Osteoblast (primary cell): ENCODE measurements around the gene LCN10. TPM values are rescaled to one million over a fixed set of nuclear protein-coding genes. Genes with fewer than 3 reads are reported as not detected.
"Not testable (repeated sequence)": the region's sequence is repeated elsewhere in the genome, so short reads cannot be mapped to it uniquely, and the experiment has no call there.

Source experiments
- DNase-seq: peaks from one replicate; pipeline ENCODE4 v3.0.0; 2011; ENCODE audit warnings: low spot score, mixed read lengths; ENCODE audit not compliant: insufficient read length; ENCODE audit errors: missing footprints
- H2AFZ ChIP-seq: 2 replicates; pipeline ENCODE4 v1.6.0; 2011; ENCODE audit warnings: mild to moderate bottlenecking, low read length
- H3K27ac ChIP-seq: 2 replicates; pipeline ENCODE4 v1.5.1; 2011; ENCODE audit warnings: mild to moderate bottlenecking, low read depth, low read length, moderate library complexity
- H3K27me3 ChIP-seq: 2 replicates; pipeline ENCODE4 v1.6.0; 2012; ENCODE audit warnings: mild to moderate bottlenecking, control low read depth, inconsistent platforms, low read length, moderate library complexity; ENCODE audit not compliant: insufficient read depth
- H3K36me3 ChIP-seq: 2 replicates; pipeline ENCODE4 v1.5.1; 2011; ENCODE audit warnings: mild to moderate bottlenecking, low read length, control low read depth, moderate library complexity; ENCODE audit not compliant: insufficient read depth
- H3K4me1 ChIP-seq: 2 replicates; pipeline ENCODE4 v1.5.1; 2011; ENCODE audit warnings: mild to moderate bottlenecking, low read length, control low read depth, moderate library complexity; ENCODE audit not compliant: insufficient read depth
- H3K4me2 ChIP-seq: 2 replicates; pipeline ENCODE4 v1.6.0; 2011; ENCODE audit warnings: mild to moderate bottlenecking, low read length; ENCODE audit not compliant: insufficient read depth
- H3K4me3 ChIP-seq: fragments of 200-600 bp; sonication (generic); 3 replicates; pipeline ENCODE4 v1.5.1; 2012; ENCODE audit warnings: mild to moderate bottlenecking, low read length, inconsistent platforms; ENCODE audit not compliant: insufficient read depth
- H3K79me2 ChIP-seq: 2 replicates; pipeline ENCODE4 v1.6.0; 2012; ENCODE audit warnings: mild to moderate bottlenecking, low read length, control low read depth, inconsistent platforms; ENCODE audit not compliant: insufficient read depth
- H3K9me3 ChIP-seq: 2 replicates; pipeline ENCODE4 v1.5.1; 2011; ENCODE audit warnings: low read depth, low read length, control low read depth
- H4K20me1 ChIP-seq: 2 replicates; pipeline ENCODE4 v1.6.0; 2012; ENCODE audit warnings: mild to moderate bottlenecking, low read length, control low read depth; ENCODE audit not compliant: insufficient read depth
- total RNA-seq: library from RNA; depleted of rRNA; stranded (reverse); fragments of >200 nt; gene quantifications from 2 replicates; pipeline ENCODE4 v1.2.3, GENCODE V29; 2012
- TF ChIP-seq, protein P1 (sequence below): IDR thresholded peaks from 2 replicates; pipeline ENCODE4 v1.5.1; 2011; ENCODE audit warnings: mild to moderate bottlenecking, low read depth, low read length, moderate library complexity; ENCODE audit errors: extremely low read depth

Gene LCN10
- total RNA-seq, 1 donor = not detected

DNA sequence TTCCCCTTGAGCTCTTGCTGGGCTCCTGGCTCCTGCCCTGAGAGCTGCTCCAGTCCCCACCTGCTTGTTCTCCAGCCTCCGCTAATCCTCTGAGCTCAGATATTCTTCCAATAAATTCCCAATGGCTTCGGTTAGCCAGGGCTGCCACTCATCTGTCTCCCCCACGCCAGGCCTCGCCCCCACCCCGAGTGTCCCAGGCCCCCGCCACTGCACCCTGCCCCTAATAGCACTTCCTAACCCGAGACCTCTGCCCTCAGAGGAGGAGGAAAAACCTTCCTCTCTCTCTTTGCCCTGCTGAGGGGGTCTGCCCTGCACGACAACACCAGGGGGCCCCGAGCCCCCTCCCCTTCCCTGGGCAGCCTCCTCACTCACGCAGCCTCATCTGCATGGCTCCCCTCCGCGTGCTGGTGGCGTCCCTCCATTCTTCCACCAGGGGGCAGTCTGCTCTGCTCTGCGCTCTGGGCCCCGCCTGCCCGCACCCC, 27.0 kb upstream of the LCN10 start:
- no peak overlapping the region for H3K4me2 ChIP-seq
- H3K27ac ChIP-seq = no peak overlapping the region
- H3K79me2 ChIP-seq = no peaks in the 10 kb centered on the region
- TF ChIP-seq, protein P1, sequence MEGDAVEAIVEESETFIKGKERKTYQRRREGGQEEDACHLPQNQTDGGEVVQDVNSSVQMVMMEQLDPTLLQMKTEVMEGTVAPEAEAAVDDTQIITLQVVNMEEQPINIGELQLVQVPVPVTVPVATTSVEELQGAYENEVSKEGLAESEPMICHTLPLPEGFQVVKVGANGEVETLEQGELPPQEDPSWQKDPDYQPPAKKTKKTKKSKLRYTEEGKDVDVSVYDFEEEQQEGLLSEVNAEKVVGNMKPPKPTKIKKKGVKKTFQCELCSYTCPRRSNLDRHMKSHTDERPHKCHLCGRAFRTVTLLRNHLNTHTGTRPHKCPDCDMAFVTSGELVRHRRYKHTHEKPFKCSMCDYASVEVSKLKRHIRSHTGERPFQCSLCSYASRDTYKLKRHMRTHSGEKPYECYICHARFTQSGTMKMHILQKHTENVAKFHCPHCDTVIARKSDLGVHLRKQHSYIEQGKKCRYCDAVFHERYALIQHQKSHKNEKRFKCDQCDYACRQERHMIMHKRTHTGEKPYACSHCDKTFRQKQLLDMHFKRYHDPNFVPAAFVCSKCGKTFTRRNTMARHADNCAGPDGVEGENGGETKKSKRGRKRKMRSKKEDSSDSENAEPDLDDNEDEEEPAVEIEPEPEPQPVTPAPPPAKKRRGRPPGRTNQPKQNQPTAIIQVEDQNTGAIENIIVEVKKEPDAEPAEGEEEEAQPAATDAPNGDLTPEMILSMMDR = peak; percentile 38
- no peak overlapping the region for H2AFZ ChIP-seq
- no peak overlapping the region for H3K4me3 ChIP-seq
- peak; percentile 94 for DNase-seq
- H3K36me3 ChIP-seq = no peaks in the 10 kb centered on the region
- H3K4me1 ChIP-seq = no peaks in the 10 kb centered on the region
- H3K27me3 ChIP-seq = peaks cover 4% of the 10 kb centered on the region
- H4K20me1 ChIP-seq = no peaks in the 10 kb centered on the region
- peaks cover 3% of the 10 kb centered on the region for H3K9me3 ChIP-seq

DNA sequence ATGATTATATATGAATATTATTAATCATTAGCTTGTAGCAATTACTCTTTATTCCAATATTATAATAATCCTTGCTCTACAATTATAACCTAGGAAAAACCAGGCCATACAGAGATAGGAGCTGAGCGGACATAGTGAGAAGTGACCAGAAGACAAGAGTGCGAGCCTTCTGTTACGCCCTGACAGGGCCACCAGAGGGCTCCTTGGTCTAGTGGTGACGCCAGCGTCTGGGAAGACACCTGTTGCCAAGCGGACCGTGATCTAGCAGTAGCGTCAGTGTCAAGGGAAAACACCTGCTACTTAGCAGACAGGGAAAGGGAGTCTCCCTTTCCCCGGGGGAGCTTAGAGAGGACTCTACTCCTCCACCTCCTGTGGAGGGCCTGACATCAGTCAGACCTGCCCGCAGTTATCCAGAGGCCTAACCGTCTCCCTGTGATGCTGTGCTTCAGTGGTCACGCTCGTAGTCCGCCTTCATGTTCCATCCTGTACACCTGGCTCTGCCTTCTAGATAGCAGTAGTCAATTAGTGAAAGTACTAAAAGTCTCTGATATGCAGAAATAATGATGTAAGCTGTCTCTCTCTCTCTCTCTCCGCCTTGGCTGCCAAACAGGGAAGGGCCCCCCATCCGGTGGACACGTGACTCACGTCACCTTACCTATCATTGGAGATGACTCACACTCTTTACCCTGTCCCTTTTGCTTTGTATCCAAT, 23.8 kb upstream of the LCN10 start:
- H3K36me3 ChIP-seq, H3K27me3 ChIP-seq, H3K4me2 ChIP-seq, H4K20me1 ChIP-seq, H3K4me3 ChIP-seq, H3K9me3 ChIP-seq, H3K27ac ChIP-seq, H3K4me1 ChIP-seq, H3K79me2 ChIP-seq, DNase-seq, H2AFZ ChIP-seq: not testable (repeated sequence)
- TF ChIP-seq, protein P1 = peak; percentile 24

DNA sequence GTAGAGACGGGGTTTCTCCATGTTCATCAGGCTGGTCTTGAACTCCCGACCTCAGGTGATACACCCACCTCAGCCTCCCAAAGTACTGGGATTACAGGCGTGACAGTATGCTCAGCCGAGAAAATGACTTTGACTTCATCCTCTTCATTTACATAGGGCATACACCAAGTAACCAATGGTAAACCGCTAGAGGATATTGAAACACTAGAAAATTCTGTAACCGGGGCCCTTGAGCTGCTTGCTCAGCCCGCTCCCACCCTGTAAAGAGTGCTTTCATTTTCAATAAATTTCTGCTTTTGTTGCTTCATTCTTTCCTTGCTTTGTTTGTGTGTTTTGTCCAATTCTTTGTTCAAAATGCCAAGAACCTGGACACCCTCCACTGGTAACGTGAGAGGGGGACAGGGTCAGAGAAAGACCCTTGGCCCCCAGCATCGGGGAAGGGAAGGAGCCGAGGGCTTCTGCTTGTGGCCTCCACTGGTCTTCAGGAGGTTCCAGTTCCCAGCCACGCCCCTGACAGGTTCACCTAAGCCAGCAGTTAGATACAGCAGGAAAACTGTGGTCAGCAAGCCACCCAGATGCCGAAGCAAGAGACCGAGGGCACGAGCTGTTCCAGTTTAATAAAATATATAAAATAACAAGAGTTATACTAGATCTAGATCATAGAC, 23.1 kb upstream of the LCN10 start:
- not testable (repeated sequence) for H3K4me3 ChIP-seq, H3K4me1 ChIP-seq, H3K27me3 ChIP-seq, H3K9me3 ChIP-seq, H3K27ac ChIP-seq, H3K36me3 ChIP-seq, DNase-seq, H4K20me1 ChIP-seq, H3K4me2 ChIP-seq, H3K79me2 ChIP-seq, H2AFZ ChIP-seq

DNA sequence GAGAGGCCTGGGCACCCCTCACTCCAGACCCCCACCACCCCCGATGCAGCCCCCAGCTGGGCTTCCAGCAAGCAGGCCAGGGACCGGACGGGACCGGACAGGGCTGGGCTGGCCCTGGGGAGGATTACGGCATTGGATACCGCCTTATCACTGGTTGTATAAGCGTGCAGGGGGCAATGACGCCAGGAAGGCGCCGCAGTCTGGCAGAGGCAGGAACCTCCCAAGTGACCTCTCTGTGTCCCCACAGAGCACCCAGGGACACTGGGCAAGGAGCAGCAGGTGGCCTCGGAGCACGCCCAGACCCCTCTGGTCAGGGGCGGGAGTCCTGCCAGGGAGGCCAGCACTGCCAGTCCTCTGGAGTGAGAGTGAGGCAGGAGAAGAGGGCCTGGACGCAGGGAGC, 22.3 kb upstream of the LCN10 start:
- no peaks in the 10 kb centered on the region for H3K79me2 ChIP-seq
- TF ChIP-seq, protein P1 = no peak
- no peaks in the 10 kb centered on the region for H4K20me1 ChIP-seq
- peak; percentile 22 for DNase-seq
- H3K4me2 ChIP-seq = no peak overlapping the region
- H3K9me3 ChIP-seq = no peaks in the 10 kb centered on the region
- no peak overlapping the region for H3K4me3 ChIP-seq
- no peaks in the 10 kb centered on the region for H3K4me1 ChIP-seq
- H3K27me3 ChIP-seq = peaks cover 4% of the 10 kb centered on the region
- no peaks in the 10 kb centered on the region for H3K36me3 ChIP-seq
- no peak overlapping the region for H3K27ac ChIP-seq
- no peak overlapping the region for H2AFZ ChIP-seq
